ENCODE data around the gene UTP11.

The UTP11 gene

GRCh38 chr1:38047603-38048141 is 35.1 kb downstream of the UTP11 start:
- DNase-seq: no peak

- no peak for DNase-seq
These were observed 38.0 kb downstream of the UTP11 start for GRCh38 chr1:38050397-38051078.

DNA sequence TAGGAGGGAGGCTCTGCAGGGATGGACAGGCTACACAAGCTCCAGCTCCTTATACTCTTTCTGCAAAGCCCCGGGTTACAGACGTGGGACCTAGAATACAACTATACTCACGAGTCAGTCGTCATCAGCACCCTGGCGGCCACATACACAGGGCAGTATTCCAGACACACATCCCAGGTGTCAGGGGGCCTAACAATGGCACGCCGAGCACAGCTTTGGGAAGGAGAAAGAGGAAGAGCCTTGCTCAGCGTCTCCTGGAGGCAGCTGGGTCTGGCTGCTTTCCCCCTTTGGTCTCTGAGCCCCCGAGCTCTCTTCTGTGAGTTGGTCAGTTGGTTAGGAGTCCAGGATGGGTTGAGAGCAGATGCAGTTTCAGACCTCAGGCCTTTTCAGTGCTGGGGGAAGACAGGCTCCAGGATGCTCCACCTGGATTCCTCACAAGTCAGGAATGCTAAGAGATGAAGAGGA is 38.6 kb downstream of the UTP11 start:
- DNase-seq: no peak

DNA sequence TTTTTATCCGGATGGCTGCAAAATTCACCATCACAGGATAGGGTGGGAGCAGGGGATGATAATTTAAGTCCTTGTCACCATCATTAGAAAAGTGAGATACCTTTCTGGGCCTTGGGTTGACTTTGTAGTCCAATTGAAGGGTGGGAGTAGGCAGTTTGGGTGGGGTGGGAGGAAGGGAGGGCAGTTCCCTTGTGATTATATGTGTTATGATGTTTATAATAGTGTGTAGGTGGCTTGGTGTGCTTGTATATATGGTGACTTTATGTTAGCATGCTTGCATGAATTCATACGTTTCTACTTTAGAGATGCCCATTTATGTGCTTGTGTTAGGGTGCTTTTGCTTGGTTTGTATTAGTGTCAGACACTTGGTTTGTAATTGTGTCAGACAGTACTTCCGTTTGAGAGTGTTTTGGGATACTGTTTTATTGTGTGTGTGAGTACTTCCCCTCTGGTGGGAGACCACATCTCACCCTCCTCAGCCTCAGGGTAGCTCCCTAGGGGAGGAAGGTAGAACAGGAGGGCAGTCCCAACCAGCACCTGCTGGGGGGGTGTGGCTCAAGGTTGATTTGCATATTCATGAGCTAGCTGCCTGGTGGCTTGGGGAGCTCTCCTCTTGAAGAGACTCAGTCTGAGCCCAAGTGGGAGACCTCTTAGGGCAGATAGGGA is 40.3 kb downstream of the UTP11 start:
- no peak for DNase-seq

DNA sequence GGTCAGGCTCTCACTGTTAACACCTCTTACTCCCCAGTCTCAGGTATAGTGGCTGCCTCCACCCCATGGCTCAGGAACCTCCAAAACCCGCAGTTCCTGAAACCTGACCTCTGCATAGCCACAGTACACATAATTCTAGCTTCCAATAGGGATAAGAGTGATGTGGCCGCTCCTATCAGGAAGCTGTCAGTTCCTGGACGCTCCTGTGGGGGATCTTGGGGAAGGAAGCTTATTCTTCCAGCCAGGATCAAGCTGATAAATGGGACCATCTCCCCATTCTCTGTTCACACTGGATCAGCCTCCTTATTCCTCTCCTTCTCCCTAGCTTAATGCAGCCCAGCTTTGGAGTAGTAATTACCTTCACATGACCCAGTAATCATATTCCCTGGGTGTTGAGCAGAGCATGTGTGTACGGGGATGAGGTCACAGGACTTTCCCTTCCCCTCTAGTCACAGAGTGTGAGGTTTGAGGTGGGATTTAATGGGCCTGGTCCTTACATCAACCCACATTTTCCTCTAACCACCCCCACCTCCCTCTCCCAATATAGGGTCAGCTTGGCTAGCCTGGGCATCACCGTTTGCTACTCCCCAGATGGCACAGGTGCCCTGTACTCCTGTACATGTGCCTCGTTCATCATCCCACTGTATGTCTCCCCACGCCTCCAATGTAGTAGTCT is 41.0 kb downstream of the UTP11 start:
- DNase-seq: no peak

GRCh38 chr1:38055398-38055797 is 42.9 kb downstream of the UTP11 start:
- no peak for DNase-seq

DNA sequence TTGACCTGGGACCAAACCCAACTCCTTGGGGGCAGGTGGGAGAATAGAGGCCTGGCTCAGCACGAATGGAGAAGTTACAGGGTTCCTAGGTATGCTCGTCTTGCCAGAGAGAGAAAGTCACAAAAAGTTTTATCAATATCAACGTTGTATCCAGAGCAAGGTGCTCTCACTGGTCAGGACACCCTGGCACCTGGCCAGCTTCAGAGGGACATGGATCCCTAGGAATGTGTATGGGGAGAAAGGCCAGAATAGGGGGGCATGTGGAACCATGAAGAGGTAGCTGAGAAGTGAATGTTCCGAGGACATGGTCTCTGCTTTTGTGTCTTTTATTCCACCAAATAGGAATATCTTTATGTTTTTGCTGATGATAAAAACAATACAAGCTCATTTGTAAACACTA is 43.4 kb downstream of the UTP11 start:
- no peak for DNase-seq

GRCh38 chr1:38059635-38060250 is 47.2 kb downstream of the UTP11 start:
- no peak for DNase-seq

- no peak for DNase-seq
These were observed 48.0 kb downstream of the UTP11 start for GRCh38 chr1:38060498-38060897.

DNA sequence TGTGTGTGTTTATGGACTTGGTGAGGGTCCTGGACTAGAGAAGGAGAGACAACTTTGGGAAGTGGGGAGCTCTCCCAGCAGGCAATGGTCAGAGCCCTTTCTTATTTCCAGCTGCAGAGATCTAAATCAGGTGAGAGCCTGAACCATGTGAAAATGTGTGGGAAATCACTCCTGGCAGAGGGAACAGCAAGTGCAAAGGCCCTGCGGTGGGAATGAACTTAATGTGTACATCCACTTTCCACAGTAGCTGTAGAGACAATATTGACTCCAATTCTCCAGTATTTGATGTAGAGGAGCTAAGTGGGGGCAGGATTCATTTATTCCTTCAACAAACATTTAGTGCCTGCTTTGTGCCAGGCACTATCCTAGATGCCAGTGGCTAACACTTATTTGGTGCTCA is 48.8 kb downstream of the UTP11 start:
- no peak for DNase-seq

DNA sequence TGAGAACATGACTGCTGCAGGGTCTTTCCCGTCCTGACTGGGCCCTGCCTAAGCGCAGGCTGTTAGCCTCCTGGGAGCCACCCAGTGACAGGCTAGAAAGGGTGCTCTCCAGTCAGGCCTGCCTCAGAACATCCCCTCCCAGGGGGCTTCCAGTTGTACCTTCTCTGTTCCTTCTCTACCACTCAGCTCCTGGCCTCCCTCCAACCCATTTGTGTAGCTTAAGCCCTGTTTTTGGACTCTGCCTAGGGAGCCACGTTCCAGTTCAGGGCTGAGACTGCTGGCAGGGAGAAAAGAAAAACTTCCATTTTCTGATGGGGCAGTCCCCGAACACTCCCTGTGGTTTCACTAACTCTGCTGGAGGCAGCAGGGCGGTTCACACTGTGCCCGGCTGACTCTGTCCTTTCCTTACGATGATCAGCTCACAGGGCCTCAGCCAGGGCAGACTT is 49.4 kb downstream of the UTP11 start:
- DNase-seq: peak; percentile 38

- DNase-seq: peak; percentile 96
These were observed 50.1 kb downstream of the UTP11 start for GRCh38 chr1:38062361-38063288.

DNA sequence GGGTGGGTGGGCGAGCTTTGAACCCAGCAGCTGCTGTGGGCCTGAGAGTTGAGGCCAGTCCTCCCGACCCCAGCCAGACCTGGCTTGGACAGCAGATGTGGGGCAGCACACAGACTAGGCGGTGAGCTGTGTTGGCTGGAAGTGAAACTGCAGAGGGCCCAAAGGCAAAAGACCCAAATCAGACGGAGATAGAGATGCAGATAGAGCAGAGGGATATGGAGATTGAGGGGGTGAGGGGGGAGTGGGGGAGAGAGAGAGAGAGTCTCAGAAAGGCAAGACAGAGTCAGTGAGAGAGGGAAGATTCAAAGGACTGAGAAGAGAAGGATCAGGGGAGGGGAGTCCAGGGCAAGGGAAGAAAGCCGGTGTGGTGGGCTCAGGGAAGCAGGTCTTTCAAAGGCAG is 51.1 kb downstream of the UTP11 start:
- DNase-seq: no peak

DNA sequence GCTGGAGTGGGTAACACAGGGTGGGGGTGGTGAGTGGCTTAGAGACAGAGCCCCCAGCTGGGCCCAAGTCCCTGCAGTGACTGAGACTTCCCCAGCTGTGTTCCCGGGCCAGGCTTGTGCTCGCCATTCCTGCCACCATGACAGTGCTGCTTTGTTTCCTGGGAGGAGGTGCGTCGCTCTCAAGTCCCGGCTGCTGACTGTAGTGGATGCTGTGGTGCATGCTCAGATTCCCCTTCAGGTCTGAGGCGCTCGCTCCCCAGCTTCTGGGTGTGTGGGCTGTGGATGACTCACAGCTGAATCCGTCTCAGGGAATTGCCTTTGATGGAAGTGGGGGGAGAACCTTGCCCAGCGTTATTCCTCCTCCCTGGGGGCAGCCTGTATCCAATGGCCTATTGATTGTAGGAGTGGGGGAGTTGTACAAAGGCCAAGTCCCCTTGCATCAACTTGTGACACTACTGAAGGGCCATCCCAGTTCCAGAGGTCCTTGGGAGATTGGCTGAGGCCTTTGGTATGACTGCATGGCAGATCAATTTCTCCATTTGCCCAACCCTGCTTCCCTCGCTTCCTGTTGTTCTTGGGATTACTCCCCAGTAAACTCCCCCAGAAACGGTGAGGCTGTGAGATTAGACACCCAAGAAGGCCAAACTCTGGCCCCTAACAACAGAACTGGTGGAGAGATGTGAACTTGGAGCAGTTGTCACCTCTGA is 51.8 kb downstream of the UTP11 start:
- DNase-seq: no peak

DNA sequence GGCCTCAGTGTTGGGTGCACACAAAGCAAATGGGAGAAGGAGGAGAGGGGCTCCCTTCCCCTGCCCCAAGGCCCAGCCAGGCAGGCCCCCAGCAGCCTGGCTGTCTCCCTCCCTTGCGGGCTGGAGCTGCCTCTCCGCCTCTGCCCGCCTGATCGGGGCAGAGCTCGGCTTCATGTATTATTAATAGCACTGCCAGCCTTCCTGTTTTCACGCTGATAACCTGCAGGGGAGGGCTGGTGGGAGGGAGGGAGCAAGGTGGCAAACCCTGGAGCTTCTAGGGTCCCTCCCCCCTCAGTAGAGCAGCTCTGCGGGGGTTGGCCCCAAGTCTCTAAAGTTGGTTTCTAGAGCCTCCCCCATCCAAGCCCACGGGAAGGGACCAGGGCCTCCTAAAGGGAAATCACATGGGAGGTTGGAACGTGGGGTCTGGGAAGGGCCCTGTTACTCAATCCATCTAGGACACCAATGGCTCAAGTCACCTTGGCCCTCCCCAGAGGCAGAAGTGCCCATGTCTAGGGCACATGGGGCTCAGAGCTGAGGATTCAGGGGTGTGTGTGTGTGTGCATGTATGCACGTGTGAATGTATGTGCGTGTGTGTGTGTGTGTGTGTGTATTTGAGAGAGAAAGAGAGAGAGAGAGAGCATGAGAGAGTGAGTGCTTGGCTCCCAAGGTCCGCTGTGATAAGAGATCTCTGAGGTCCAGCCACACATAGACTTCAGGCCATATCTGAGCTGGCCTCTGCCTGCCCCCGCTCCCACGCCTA is 55.9 kb downstream of the UTP11 start:
- DNase-seq: no peak

DNA sequence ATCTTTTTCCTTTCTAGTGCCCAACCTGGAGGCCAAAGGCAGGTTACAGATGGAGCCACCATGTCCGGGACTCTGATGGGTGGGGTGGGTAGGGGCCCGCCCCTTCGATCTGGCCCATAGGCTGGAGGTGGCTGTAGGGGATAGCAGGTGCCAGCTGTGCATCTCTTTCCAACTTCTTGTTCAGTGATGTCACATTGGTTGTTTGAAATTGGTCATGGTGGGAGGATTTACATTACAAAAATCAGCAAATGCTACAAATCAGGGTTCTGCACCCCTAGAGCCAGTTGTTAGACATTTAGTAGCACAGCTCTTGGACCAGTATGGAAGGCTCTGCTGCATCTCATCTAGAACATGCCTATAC is 56.4 kb downstream of the UTP11 start:
- no peak for DNase-seq

DNA sequence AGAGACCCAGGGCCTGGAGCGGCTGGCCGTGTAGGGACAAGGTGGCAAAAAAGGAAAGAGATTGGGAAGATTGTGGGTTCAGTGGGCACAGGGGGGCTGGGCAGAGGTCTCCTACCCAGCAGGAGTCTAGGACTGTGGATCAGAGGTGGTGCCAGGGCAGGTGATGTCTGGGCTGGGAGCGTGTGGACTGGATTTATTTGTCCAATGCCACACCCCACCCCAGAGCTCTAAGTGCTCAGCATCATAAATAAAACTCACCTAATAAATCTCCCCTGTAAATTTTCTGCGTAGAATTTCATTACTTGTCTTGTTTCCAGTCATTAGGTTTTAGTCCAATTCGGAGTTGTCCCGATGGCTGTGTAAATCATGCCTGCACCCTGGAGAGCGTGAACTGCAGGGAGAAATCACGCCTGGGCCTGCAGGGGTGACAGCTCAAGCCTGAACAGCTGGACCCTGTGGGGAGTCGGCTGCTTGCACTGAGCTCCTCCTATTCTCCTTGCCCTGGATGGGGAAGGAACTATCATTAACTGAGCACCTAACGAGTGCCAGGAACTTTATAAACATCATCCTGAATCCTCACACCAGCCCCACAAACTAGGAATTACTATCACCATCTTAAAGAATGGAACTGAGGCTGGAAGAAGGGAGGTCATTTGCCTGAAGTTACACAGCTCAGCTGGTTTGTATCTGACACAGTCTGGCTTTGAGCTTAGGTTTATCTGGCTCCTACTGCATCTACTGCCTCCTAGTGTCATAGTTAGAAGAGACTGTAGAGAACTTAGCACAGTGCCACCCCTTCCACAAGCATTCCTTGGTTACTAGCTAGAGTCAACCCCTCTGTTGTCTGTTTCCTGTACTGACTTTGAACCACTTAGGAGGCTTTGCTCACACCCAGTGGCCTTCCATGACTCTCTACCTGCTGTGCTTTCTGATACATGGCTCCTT is 59.0 kb downstream of the UTP11 start:
- DNase-seq: no peak

GRCh38 chr1:38072858-38073257 is 60.3 kb downstream of the UTP11 start:
- DNase-seq: no peak

DNA sequence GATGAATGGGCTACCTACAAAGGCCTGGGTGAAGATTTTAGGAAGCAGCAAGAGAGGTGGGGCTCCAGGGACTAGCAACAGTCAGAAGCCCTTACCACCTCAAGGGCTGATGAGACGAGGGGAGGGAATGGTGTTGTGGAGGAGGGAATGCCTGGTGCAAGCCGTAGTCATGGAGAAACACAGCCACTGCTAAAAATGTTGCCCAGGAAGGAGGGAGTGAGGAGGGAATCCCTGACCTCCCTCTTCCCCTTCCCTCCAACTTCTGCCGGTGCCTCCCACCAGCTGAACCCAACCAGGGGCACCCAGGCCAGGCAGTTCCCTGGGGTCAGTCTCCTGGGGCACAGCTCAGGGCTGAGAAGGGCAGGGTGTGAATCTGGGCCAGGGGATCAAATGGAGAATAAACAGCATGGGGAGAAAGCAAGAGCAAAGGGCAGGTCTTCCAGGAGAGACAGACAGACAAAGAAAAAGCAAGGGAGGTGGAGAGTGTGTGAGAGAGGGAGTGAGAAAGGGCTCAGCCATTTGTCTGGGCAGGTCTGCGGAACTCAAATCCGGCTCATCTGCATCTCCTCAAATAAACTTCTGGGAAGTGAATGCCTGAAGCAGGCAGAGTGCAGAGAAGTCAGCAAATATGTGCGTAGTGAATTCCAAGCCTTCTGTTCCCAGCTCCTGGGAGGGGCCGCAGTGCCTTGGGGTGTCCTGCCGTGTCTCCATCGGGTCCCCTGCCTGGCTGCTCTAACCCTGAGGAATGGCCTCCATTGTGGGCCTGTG is 61.2 kb downstream of the UTP11 start:
- no peak for DNase-seq

All from NCI-H1092 treated with DMSO at 0.1 percent for 48 hours (cell line).